Activated CD8-positive, alpha-beta T cell treated with anti-CD3 and anti-CD28 coated beads, Interleukin-2, amount 10 ng/mL, durations not matched to agents 7 days and 5 days (primary cell): Measurements from ENCODE around the gene RGS6. TPM values are rescaled to one million over a fixed set of nuclear protein-coding genes. Genes with fewer than 3 reads are reported as not detected.

Experiments used
- ATAC-seq: fragments of 150-1000 bp; cut with Tn5 transposase; one replicate; pipeline ENCODE4 v1.10.0; 2021; ENCODE audit warnings: moderate library complexity
- CTCF ChIA-PET: fragments of 350-600 bp; sonication (Branson Sonifier 250); formaldehyde crosslinking; loops from one replicate; lab custom pipeline; 2021; ENCODE audit warnings: antibody characterized with exemption; lab: Charles Lee
- POLR2A ChIA-PET: fragments of 350-600 bp; sonication (Branson Sonifier 250); formaldehyde crosslinking; loops from one replicate; lab custom pipeline; 2021; ENCODE audit warnings: antibody characterized with exemption; lab: Charles Lee
- DNase-seq: peaks from one replicate; pipeline ENCODE4 v3.0.0-alpha.2; 2020
- H3K27ac Mint-ChIP-seq: one replicate; pipeline ENCODE4 v1.8.0; 2021; ENCODE audit warnings: mild to moderate bottlenecking, mixed read lengths
- H3K27me3 Mint-ChIP-seq: one replicate; pipeline ENCODE4 v1.8.0; 2021; ENCODE audit warnings: low read depth, mixed read lengths
- H3K36me3 Mint-ChIP-seq: one replicate; pipeline ENCODE4 v1.8.0; 2021; ENCODE audit warnings: low read depth, mixed read lengths
- H3K4me1 Mint-ChIP-seq: one replicate; pipeline ENCODE4 v1.8.0; 2021; ENCODE audit warnings: low read depth, mixed read lengths
- H3K4me3 Mint-ChIP-seq: one replicate; pipeline ENCODE4 v1.8.0; 2021; ENCODE audit warnings: mild to moderate bottlenecking, mixed read lengths
- H3K9me3 Mint-ChIP-seq: one replicate; pipeline ENCODE4 v1.8.0; 2022; ENCODE audit warnings: mixed read lengths; ENCODE audit not compliant: insufficient read depth
- total RNA-seq, 2 experiments: library from RNA; stranded (reverse); gene quantifications; one replicate each; pipeline ENCODE4 v1.2.3, GENCODE V29; 2021

Gene RGS6
- total RNA-seq, 2 experiments from 2014 or later, result 0.16 to 0.47 TPM

- H3K4me1 Mint-ChIP-seq, result peaks cover 31% of the 10 kb centered on the region
- no peaks in the 10 kb centered on the region for H3K36me3 Mint-ChIP-seq
- ATAC-seq (no peak), DNase-seq (no peak)
- no peak overlapping the region for H3K27ac Mint-ChIP-seq
- no peaks in the 10 kb centered on the region for H3K9me3 Mint-ChIP-seq
- ChIA-PET CTCF (no interaction called here), POLR2A (no interaction called here)
- peaks cover 28% of the 10 kb centered on the region for H3K27me3 Mint-ChIP-seq
- no peak overlapping the region for H3K4me3 Mint-ChIP-seq
Measured at GRCh38 chr14:72544615-72545387, 612.6 kb downstream of the RGS6 start.

- DNase-seq, result no peak
- CTCF ChIA-PET, result no interaction called here
- peaks cover 28% of the 10 kb centered on the region for H3K27me3 Mint-ChIP-seq
- H3K4me1 Mint-ChIP-seq, result peaks cover 25% of the 10 kb centered on the region
- H3K27ac Mint-ChIP-seq, result no peak overlapping the region
- POLR2A ChIA-PET, result no interaction called here
- ATAC-seq, result no peak
- no peaks in the 10 kb centered on the region for H3K36me3 Mint-ChIP-seq
- H3K9me3 Mint-ChIP-seq, result no peaks in the 10 kb centered on the region
- no peak overlapping the region for H3K4me3 Mint-ChIP-seq
Measured at GRCh38 chr14:72545411-72546311, 613.4 kb downstream of the RGS6 start.

- Mint-ChIP-seq H3K4me3 (no peak overlapping the region), H3K4me1 (peaks cover 27% of the 10 kb centered on the region), H3K27ac (no peak overlapping the region), H3K9me3 (no peaks in the 10 kb centered on the region), H3K27me3 (peaks cover 26% of the 10 kb centered on the region), H3K36me3 (no peaks in the 10 kb centered on the region)
- POLR2A ChIA-PET, result no interaction called here
- ATAC-seq (no peak), DNase-seq (no peak)
- CTCF ChIA-PET, result interaction anchor here (1.2 kb wide), 1 partner anchor 30 kb away, joined by 3 read pairs; no protein-coding TSS in a partner anchor
Measured at GRCh38 chr14:72546344-72547016, 614.3 kb downstream of the RGS6 start.

GRCh38 chr14:72547999-72548398 is 615.8 kb downstream of the RGS6 start:
- no peak overlapping the region for H3K27ac Mint-ChIP-seq
- H3K4me3 Mint-ChIP-seq, result no peak overlapping the region
- DNase-seq, result no peak
- CTCF ChIA-PET, result no interaction called here
- peaks cover 35% of the 10 kb centered on the region for H3K4me1 Mint-ChIP-seq
- peaks cover 35% of the 10 kb centered on the region for H3K27me3 Mint-ChIP-seq
- no peaks in the 10 kb centered on the region for H3K36me3 Mint-ChIP-seq
- POLR2A ChIA-PET, result no interaction called here
- H3K9me3 Mint-ChIP-seq, result no peaks in the 10 kb centered on the region
- ATAC-seq, result no peak

GRCh38 chr14:72549026-72549425 is 616.8 kb downstream of the RGS6 start:
- Mint-ChIP-seq H3K27me3 (peaks cover 45% of the 10 kb centered on the region), H3K36me3 (no peaks in the 10 kb centered on the region), H3K9me3 (no peaks in the 10 kb centered on the region), H3K4me1 (peaks cover 26% of the 10 kb centered on the region), H3K27ac (no peak overlapping the region), H3K4me3 (no peak overlapping the region)
- ChIA-PET POLR2A (no interaction called here), CTCF (no interaction called here)
- DNase-seq (no peak), ATAC-seq (no peak)

GRCh38 chr14:72549854-72550253 is 617.6 kb downstream of the RGS6 start:
- POLR2A ChIA-PET, result no interaction called here
- Mint-ChIP-seq H3K27ac (no peak overlapping the region), H3K4me1 (peaks cover 26% of the 10 kb centered on the region), H3K4me3 (no peak overlapping the region), H3K9me3 (no peaks in the 10 kb centered on the region), H3K36me3 (no peaks in the 10 kb centered on the region), H3K27me3 (peaks cover 41% of the 10 kb centered on the region)
- CTCF ChIA-PET, result interaction anchor here (1.6 kb wide), 1 partner anchor 9 kb away, joined by 3 read pairs; no protein-coding TSS in a partner anchor
- no peak for DNase-seq
- no peak for ATAC-seq

GRCh38 chr14:72550513-72550912 is 618.3 kb downstream of the RGS6 start:
- H3K27me3 Mint-ChIP-seq, result peaks cover 42% of the 10 kb centered on the region
- H3K36me3 Mint-ChIP-seq, result no peaks in the 10 kb centered on the region
- ChIA-PET POLR2A (interaction anchor here (0.7 kb wide), 1 partner anchor 344 kb away, joined by 3 read pairs; no protein-coding TSS in a partner anchor), CTCF (interaction anchor here (1.6 kb wide), 1 partner anchor 9 kb away, joined by 3 read pairs; no protein-coding TSS in a partner anchor)
- no peaks in the 10 kb centered on the region for H3K9me3 Mint-ChIP-seq
- no peak overlapping the region for H3K27ac Mint-ChIP-seq
- ATAC-seq (no peak), DNase-seq (no peak)
- no peak overlapping the region for H3K4me3 Mint-ChIP-seq
- peaks cover 26% of the 10 kb centered on the region for H3K4me1 Mint-ChIP-seq

- Mint-ChIP-seq H3K27me3 (peaks cover 46% of the 10 kb centered on the region), H3K36me3 (no peaks in the 10 kb centered on the region), H3K9me3 (no peaks in the 10 kb centered on the region), H3K27ac (no peak overlapping the region), H3K4me1 (peaks cover 16% of the 10 kb centered on the region), H3K4me3 (no peak overlapping the region)
- POLR2A ChIA-PET, result no interaction called here
- DNase-seq (no peak), ATAC-seq (no peak)
- CTCF ChIA-PET, result interaction anchor here (0.7 kb wide), 1 partner anchor 352 kb away, joined by 3 read pairs; no protein-coding TSS in a partner anchor
Measured at GRCh38 chr14:72552236-72552635, 620.0 kb downstream of the RGS6 start.

GRCh38 chr14:72553161-72553560 is 620.9 kb downstream of the RGS6 start:
- H3K27ac Mint-ChIP-seq, result no peak overlapping the region
- CTCF ChIA-PET, result no interaction called here
- H3K4me3 Mint-ChIP-seq, result no peak overlapping the region
- H3K36me3 Mint-ChIP-seq, result no peaks in the 10 kb centered on the region
- POLR2A ChIA-PET, result interaction anchor here (0.6 kb wide), 1 partner anchor 11 kb away, joined by 4 read pairs; no protein-coding TSS in a partner anchor
- peaks cover 16% of the 10 kb centered on the region for H3K4me1 Mint-ChIP-seq
- H3K9me3 Mint-ChIP-seq, result no peaks in the 10 kb centered on the region
- peaks cover 48% of the 10 kb centered on the region for H3K27me3 Mint-ChIP-seq
- no peak for ATAC-seq
- DNase-seq, result no peak

- ChIA-PET CTCF (no interaction called here), POLR2A (interaction anchor here (0.6 kb wide), 1 partner anchor 10 kb away, joined by 4 read pairs; no protein-coding TSS in a partner anchor)
- no peak for ATAC-seq
- Mint-ChIP-seq H3K4me3 (no peak overlapping the region), H3K4me1 (peaks cover 16% of the 10 kb centered on the region), H3K9me3 (no peaks in the 10 kb centered on the region), H3K36me3 (no peaks in the 10 kb centered on the region), H3K27ac (no peak overlapping the region), H3K27me3 (peaks cover 46% of the 10 kb centered on the region)
- no peak for DNase-seq
Measured at GRCh38 chr14:72553656-72554055, 621.4 kb downstream of the RGS6 start.

- DNase-seq (no peak), ATAC-seq (no peak)
- Mint-ChIP-seq H3K9me3 (no peaks in the 10 kb centered on the region), H3K36me3 (no peaks in the 10 kb centered on the region), H3K4me3 (no peak overlapping the region), H3K27ac (no peak overlapping the region), H3K4me1 (peaks cover 20% of the 10 kb centered on the region), H3K27me3 (peaks cover 47% of the 10 kb centered on the region)
- ChIA-PET CTCF (no interaction called here), POLR2A (no interaction called here)
Measured at GRCh38 chr14:72554401-72554800, 622.2 kb downstream of the RGS6 start.
